HUES64 (cell line): ENCODE data around the gene C10orf90.

ENCODE experiments used
- H3K27ac ChIP-seq: 2 replicates; pipeline ENCODE4 v1.7.0; 2013; ENCODE audit warnings: low read depth, low read length, inconsistent platforms
- H3K27me3 ChIP-seq: 2 replicates; pipeline ENCODE4 v1.6.1; 2013; ENCODE audit warnings: mild to moderate bottlenecking, low read length; ENCODE audit not compliant: insufficient read depth
- H3K36me3 ChIP-seq: 2 replicates; pipeline ENCODE4 v1.6.1; 2013; ENCODE audit warnings: mild to moderate bottlenecking, low read length; ENCODE audit not compliant: insufficient read depth
- H3K4me1 ChIP-seq: 2 replicates; pipeline ENCODE4 v1.6.1; 2013; ENCODE audit warnings: mild to moderate bottlenecking, low read length, moderate library complexity; ENCODE audit not compliant: insufficient read depth
- H3K4me3 ChIP-seq: 2 replicates; pipeline ENCODE4 v1.5.1; 2013; ENCODE audit warnings: mild to moderate bottlenecking, low read length, moderate library complexity
- H3K9ac ChIP-seq: 2 replicates; pipeline ENCODE4 v1.6.1; 2013; ENCODE audit warnings: mild to moderate bottlenecking, low read depth, low read length
- H3K9me3 ChIP-seq: 2 replicates; pipeline ENCODE4 v1.6.1; 2013; ENCODE audit warnings: low read depth, low read length; ENCODE audit not compliant: insufficient read depth
- WGBS: fragments of 150-250, 120-280 bp; methylation state at CpG from one replicate; pipeline ENCODE4 v1.1.7; 2013; ENCODE audit warnings: missing lambda C conversion rate; 5-methylcytosine and 5-hydroxymethylcytosine counted together

C10orf90 gene

DNA sequence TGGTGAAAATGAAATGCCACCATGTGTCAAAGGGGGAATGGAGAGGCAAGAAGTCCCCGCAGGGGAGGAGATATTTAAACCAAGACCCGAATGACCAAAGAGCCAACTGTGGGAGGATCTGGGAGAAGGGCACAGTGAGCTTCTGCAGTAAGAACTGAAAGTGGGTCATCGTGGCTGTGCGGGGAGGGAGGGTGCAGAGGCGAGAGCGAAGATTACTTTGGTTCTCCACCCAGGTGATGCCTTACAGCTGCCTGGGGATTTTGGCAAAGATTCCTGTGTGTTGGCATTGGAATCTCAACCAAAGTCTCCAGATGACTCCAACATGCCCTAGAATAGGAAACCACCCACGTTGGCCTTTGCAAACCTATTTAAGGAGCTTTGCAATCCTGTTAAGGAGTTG lies 238.0 kb downstream of the C10orf90 start:
- no peaks in the 10 kb centered on the region for H3K9me3 ChIP-seq
- no peak overlapping the region for H3K9ac ChIP-seq
- no peaks in the 10 kb centered on the region for H3K27me3 ChIP-seq
- H3K36me3 ChIP-seq: no peaks in the 10 kb centered on the region
- no peaks in the 10 kb centered on the region for H3K4me1 ChIP-seq
- WGBS: 93% methylated on average over 7 of the region's 7 CpGs
- H3K4me3 ChIP-seq: no peak overlapping the region
- H3K27ac ChIP-seq: no peak overlapping the region

DNA sequence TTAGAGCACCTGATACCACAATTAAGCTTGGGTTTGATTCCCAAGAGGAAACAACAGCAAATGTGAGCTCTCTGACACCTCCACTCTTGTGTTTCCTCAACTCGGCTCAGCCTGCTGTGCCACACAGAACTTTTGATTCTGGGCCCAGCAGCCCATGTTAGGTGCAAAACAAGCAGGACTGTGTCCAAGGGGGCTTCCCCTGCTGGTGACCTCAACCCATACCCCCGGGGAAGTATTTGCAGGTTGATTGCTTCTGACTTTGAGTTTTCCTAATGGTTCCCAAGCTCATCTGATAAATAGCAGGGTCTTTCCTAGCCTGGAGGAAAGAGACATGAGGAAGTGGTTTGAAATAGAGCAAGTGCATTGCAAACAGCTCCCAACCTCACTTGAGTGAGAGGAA lies 238.7 kb downstream of the C10orf90 start:
- no peaks in the 10 kb centered on the region for H3K4me1 ChIP-seq
- 99% methylated on average over 2 of the region's 2 CpGs for WGBS
- no peaks in the 10 kb centered on the region for H3K27me3 ChIP-seq
- no peaks in the 10 kb centered on the region for H3K36me3 ChIP-seq
- H3K27ac ChIP-seq: no peak overlapping the region
- H3K9ac ChIP-seq: no peak overlapping the region
- H3K9me3 ChIP-seq: no peaks in the 10 kb centered on the region
- H3K4me3 ChIP-seq: no peak overlapping the region

DNA sequence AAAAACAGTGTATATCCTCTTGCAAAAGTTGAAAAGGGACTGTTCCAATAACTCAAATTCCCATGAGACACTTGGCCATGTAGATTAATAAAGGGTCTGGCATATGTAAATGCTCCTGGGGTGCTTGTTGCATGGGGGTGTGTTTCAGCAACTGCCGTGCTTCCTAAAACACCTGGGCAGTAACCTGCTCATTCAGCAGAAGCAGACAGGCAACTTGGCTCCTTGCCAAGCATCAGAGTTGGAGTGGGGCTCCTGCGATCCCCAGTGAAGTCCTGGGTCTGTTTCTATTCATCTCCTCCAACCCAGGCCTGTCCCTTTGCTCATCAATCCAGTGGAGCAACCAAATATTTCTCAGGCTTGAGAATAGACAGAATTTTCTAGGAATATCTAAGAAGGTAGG lies 240.0 kb downstream of the C10orf90 start:
- H3K27me3 ChIP-seq: no peaks in the 10 kb centered on the region
- no peak overlapping the region for H3K9ac ChIP-seq
- no peaks in the 10 kb centered on the region for H3K4me1 ChIP-seq
- H3K4me3 ChIP-seq: no peak overlapping the region
- H3K36me3 ChIP-seq: no peaks in the 10 kb centered on the region
- no peak overlapping the region for H3K27ac ChIP-seq
- H3K9me3 ChIP-seq: no peaks in the 10 kb centered on the region
- 93% methylated on average over 2 of the region's 2 CpGs for WGBS

DNA sequence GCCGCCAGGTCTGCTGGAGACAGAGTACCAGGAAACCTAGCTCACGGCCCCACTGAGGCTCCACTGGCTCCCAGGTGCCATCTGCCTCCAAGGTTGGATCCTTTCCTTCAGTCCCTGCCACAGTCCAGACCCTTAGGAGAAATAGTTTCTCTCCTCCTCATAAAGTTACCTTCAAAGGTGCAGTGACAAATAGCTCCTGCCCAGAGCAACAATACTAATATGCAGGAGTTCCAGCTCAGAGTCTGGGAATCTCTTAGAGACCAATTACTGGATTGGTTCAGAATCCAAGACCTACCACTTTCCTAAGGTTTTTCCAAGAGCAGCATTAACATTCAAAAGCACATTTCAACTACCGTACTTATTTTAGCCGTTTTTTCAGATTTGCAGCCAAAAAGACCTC lies 241.2 kb downstream of the C10orf90 start:
- no peaks in the 10 kb centered on the region for H3K27me3 ChIP-seq
- H3K4me1 ChIP-seq: no peaks in the 10 kb centered on the region
- H3K36me3 ChIP-seq: no peaks in the 10 kb centered on the region
- H3K4me3 ChIP-seq: no peak overlapping the region
- WGBS: 91% methylated on average over 4 of the region's 4 CpGs
- no peak overlapping the region for H3K9ac ChIP-seq
- H3K27ac ChIP-seq: no peak overlapping the region
- H3K9me3 ChIP-seq: peaks cover 5% of the 10 kb centered on the region; the same call in 1 of the 2 replicates

DNA sequence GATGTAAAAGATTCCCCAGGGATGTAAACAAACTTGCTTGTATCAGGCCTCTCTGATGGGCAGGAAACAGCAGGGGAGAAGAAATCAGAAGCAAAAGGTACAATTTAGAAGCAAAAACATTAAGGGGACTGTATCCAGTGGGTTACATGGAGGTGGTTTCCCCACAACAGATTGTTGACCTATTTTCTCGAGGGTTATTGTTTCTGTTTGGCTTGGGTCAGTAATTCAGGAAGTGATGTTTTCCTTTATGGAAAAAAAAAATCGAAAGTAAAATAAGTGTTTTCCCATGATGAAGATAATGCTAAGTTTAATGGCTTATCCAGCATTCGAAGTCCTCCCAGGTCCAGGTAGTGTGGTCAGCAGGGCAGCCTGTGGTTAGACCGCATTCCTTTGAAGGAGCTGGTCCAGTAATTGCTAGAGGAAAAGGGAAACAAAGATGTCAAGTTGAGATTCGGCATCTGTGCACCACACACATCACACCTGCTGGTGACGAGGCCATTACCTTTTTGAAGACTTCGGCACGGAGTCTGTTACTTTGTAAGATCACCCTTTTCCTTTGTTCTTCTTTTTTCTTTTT lies 244.9 kb downstream of the C10orf90 start:
- Histone ChIP-seq H3K9ac (no peak overlapping the region), H3K4me1 (0 out of 2 replicates have a peak, but pooled peaks cover 7% of the 10 kb centered on the region), H3K36me3 (no peaks in the 10 kb centered on the region), H3K9me3 (peaks cover 17% of the 10 kb centered on the region; the same call in 1 of the 2 replicates), H3K27me3 (no peaks in the 10 kb centered on the region), H3K4me3 (no peak overlapping the region), H3K27ac (no peak overlapping the region)
- WGBS: 91% methylated on average over 8 of the region's 8 CpGs

DNA sequence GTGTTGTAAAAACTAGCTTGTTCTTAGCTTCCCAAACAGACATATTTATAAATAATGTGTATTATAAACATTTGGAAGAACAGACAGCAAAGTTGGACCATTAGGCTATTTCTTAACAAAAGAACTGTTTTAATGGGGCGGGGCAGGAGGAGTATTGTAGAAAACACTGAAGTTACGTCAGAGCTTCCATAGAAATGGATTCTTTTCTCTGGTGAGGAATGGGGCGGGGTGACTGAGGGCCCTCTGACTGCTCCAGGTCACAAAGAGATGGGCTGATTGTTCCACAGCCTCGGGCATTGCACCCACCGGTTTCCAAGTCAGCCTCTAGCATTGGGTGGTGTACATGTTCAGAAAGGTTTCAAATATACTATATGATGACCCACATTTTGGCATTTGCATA lies 245.5 kb downstream of the C10orf90 start:
- WGBS: 85% methylated on average over 5 of the region's 5 CpGs
- Histone ChIP-seq H3K4me1 (0 out of 2 replicates have a peak, but pooled peaks cover 7% of the 10 kb centered on the region), H3K27ac (no peak overlapping the region), H3K36me3 (no peaks in the 10 kb centered on the region), H3K4me3 (no peak overlapping the region), H3K9ac (no peak overlapping the region), H3K9me3 (peaks cover 17% of the 10 kb centered on the region; the same call in 1 of the 2 replicates), H3K27me3 (no peaks in the 10 kb centered on the region)

DNA sequence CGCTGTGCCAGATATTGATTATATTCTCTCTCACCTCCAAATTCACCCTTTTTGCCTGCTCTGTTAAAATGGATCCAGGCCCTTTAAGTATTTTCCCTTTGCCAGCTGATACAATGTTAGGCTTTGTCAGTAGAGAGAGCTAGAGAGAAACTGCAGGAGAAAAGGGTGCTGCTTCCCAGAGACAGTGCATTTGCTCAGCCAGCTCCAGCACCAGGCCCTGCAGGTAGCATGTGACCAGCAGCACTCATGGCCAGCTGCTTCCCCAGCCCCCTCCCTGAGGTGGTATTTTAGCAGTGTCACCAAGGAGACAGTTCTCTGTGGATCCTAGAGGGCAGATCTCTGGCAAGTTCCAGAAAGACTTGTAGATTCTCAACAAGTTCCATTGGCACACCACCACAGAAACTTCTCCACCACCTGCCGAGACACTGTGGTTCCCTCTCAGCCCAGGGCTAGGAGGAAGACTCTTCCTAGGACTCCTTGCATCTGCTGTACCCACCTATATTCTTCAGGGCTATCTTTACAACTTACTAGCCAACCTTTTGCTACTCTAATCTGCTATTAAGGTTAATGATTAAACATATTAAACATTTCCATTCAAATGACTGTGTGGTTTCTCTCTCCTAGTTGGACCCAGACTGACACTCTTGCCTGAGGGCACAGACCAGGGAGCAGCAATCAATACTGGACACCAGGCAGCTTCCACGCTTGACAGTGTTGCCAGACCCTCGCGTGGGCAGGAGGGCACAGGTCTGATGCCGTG lies 246.6 kb downstream of the C10orf90 start:
- Histone ChIP-seq H3K9ac (no peak overlapping the region), H3K36me3 (no peaks in the 10 kb centered on the region), H3K27me3 (no peaks in the 10 kb centered on the region), H3K9me3 (peaks cover 17% of the 10 kb centered on the region; the same call in 1 of the 2 replicates), H3K27ac (no peak overlapping the region), H3K4me1 (0 out of 2 replicates have a peak, but pooled peaks cover 7% of the 10 kb centered on the region), H3K4me3 (no peak overlapping the region)
- WGBS: 95% methylated on average over 6 of the region's 6 CpGs

DNA sequence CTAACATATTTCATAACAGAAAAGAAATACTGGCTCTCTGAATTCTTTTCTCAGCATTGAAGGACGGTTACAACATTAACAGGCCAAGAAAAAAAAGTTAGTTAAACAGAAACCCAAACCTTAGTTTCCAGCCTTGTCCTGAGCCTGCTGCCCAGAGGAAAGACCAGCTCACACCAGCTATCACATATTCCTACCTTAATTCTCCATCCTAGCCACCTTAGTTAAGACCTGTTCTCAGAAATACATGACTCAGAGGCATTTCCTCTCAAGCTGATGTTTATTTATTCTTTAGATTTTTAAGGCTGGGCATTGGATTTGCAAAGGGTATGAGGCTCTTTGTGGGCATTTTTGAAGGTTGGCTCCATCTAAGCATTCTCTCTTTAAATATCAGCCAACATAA lies 247.9 kb downstream of the C10orf90 start:
- WGBS: 95% methylated on average over 1 of the region's 1 CpG

DNA sequence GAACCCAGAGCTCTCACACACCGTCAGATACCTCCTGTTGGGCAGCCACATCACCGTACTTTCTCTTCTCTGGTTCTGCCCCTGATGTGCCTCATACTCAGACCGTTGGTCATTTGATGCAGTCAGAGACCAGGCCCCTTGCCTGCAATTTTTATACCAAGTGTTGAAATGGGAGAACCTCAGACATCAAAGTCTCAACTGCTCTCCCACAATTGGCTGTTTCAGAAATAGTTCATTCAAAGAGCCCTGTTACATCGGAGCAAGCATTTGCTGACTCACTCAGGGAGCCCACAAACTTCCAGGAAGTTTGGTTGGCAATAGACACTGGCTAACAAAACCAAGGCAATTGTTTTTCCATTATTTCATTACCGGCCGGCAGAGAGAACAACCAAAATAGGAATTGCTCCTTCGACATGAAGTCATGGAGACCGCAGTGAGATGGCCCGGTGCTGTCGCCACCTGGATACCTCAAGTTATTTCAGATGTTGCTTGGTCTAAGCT lies 248.7 kb downstream of the C10orf90 start:
- H3K4me1 ChIP-seq: 0 out of 2 replicates have a peak, but pooled peaks cover 7% of the 10 kb centered on the region
- no peaks in the 10 kb centered on the region for H3K27me3 ChIP-seq
- H3K9ac ChIP-seq: no peak overlapping the region
- peaks cover 17% of the 10 kb centered on the region; the same call in 1 of the 2 replicates for H3K9me3 ChIP-seq
- WGBS: 91% methylated on average over 10 of the region's 10 CpGs
- no peak overlapping the region for H3K27ac ChIP-seq
- H3K4me3 ChIP-seq: no peak overlapping the region
- H3K36me3 ChIP-seq: no peaks in the 10 kb centered on the region

More for the DNA sequence above, 247.9 kb downstream of the C10orf90 start:
- Histone ChIP-seq H3K4me3 (no peak overlapping the region), H3K27me3 (no peaks in the 10 kb centered on the region), H3K9ac (no peak overlapping the region), H3K9me3 (peaks cover 17% of the 10 kb centered on the region; the same call in 1 of the 2 replicates), H3K27ac (no peak overlapping the region), H3K4me1 (0 out of 2 replicates have a peak, but pooled peaks cover 7% of the 10 kb centered on the region), H3K36me3 (no peaks in the 10 kb centered on the region)

DNA sequence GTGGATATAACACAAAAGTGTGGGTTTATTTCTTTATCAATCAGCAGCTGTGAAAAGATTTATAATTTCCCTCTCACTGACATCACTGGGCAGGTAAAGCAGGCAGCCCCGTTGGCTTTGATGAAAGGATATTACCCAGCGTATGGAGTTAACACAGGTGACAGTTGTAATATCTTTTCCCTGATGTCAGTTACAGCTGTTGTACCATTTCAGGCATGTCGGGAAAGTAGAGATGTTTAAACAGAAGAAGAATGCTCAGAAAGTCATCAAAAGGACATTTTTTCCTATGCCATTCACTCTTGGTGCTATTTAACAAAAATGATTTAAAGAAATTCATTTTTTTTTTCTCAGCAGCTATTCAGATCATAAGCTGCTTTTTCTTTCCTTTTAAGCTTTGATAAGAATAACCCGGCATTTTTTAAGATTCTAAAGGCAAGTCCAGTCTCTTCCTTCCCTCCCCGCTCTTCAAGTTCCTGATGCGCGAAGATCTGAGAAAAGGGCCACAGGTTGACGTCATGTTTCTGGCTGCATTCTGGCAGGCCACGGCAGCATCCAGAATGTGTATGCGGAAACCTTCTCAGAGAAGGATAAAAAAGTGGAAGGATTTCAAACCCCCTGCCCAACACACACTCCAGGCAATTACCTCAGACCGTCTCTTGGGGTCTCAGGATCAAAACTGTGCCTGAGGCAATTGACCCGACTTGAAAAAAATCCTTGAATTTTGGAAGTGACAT lies 249.8 kb downstream of the C10orf90 start:
- Histone ChIP-seq H3K36me3 (no peaks in the 10 kb centered on the region), H3K27ac (no peak overlapping the region), H3K9ac (no peak overlapping the region), H3K27me3 (no peaks in the 10 kb centered on the region), H3K4me1 (0 out of 2 replicates have a peak, but pooled peaks cover 7% of the 10 kb centered on the region), H3K9me3 (peaks cover 17% of the 10 kb centered on the region; the same call in 1 of the 2 replicates), H3K4me3 (no peak overlapping the region)
- 92% methylated on average over 12 of the region's 12 CpGs for WGBS
